Measurements from ENCODE around the gene IGFBPL1. TPM values are rescaled to one million over a fixed set of nuclear protein-coding genes. Genes with fewer than 3 reads are reported as not detected.

IGFBPL1 gene
- total RNA-seq, 4 donors from 2014 or later, result not detected

- Histone ChIP-seq H3K36me3 (peaks cover 17% of the 10 kb centered on the region), H3K4me1 (peaks cover 27% of the 10 kb centered on the region), H3K27ac (no peak within 1 kb of the TSS), H3K27me3 (no peaks in the 10 kb centered on the region), H3K4me3 (peak within 1 kb of the TSS; percentile 58), H3K9me3 (no peaks in the 10 kb centered on the region)
- no peak for TF ChIP-seq POLR2A (IDR thresholded peaks at IDR 0.05)
- no peak for TF ChIP-seq CTCF (IDR thresholded peaks at IDR 0.05)
- TF ChIP-seq POLR2AphosphoS5 (IDR thresholded peaks at IDR 0.05), result no peak
- no peak for TF ChIP-seq EP300 (IDR thresholded peaks at IDR 0.05)
- peak; percentile 86 to 87 for DNase-seq (ENCODE audit: low spot score in 2 of 2)
- 2% methylated on average over 36 of the region's 58 CpGs for WGBS
Measured at GRCh38 chr9:38392235-38393127, 31.8 kb downstream of the IGFBPL1 start, which contains the start of gene ALDH1B1. Gene ALDH1B1, plus strand, starts transcription at chr9:38392702. Its CDS starts 3,047 bp downstream, at chr9:38395749.

GRCh38 chr9:38391278-38392118 is 32.8 kb downstream of the IGFBPL1 start:
- WGBS, result 89% methylated on average over 17 of the region's 18 CpGs
- Histone ChIP-seq H3K9me3 (no peaks in the 10 kb centered on the region), H3K4me3 (no peak overlapping the region), H3K36me3 (peaks cover 10% of the 10 kb centered on the region), H3K27ac (no peak overlapping the region), H3K27me3 (no peaks in the 10 kb centered on the region), H3K4me1 (peaks cover 27% of the 10 kb centered on the region)
- TF ChIP-seq CTCF (IDR thresholded peaks at IDR 0.05), result no peak
- no peak for TF ChIP-seq POLR2A (IDR thresholded peaks at IDR 0.05)
- TF ChIP-seq POLR2AphosphoS5 (IDR thresholded peaks at IDR 0.05), result no peak
- TF ChIP-seq EP300 (IDR thresholded peaks at IDR 0.05), result no peak
- peak in 1 of 2 donors; percentile 44 for DNase-seq (ENCODE audit: low spot score in 2 of 2)

GRCh38 chr9:38390851-38391250 is 33.4 kb downstream of the IGFBPL1 start:
- Histone ChIP-seq H3K4me3 (no peak overlapping the region), H3K36me3 (peaks cover 4% of the 10 kb centered on the region), H3K27ac (no peak overlapping the region), H3K4me1 (peaks cover 27% of the 10 kb centered on the region), H3K9me3 (no peaks in the 10 kb centered on the region), H3K27me3 (no peaks in the 10 kb centered on the region)
- 62% methylated on average over 5 of the region's 5 CpGs for WGBS
- no peak for TF ChIP-seq EP300 (IDR thresholded peaks at IDR 0.05)
- TF ChIP-seq POLR2AphosphoS5 (IDR thresholded peaks at IDR 0.05), result no peak
- no peak for TF ChIP-seq POLR2A (IDR thresholded peaks at IDR 0.05)
- no peak for TF ChIP-seq CTCF (IDR thresholded peaks at IDR 0.05)
- no peak for DNase-seq (ENCODE audit: low spot score in 2 of 2)

- H3K27ac ChIP-seq, result no peak overlapping the region
- DNase-seq (ENCODE audit: low spot score in 2 of 2), result peak in 1 of 2 donors; percentile 5
- no peaks in the 10 kb centered on the region for H3K36me3 ChIP-seq
- no peaks in the 10 kb centered on the region for H3K9me3 ChIP-seq
- 89% methylated on average over 1 of the region's 1 CpG for WGBS
- no peak overlapping the region for H3K4me3 ChIP-seq
- no peak for TF ChIP-seq POLR2AphosphoS5 (IDR thresholded peaks at IDR 0.05)
- no peak for TF ChIP-seq CTCF (IDR thresholded peaks at IDR 0.05)
- TF ChIP-seq POLR2A (IDR thresholded peaks at IDR 0.05), result no peak
- TF ChIP-seq EP300 (IDR thresholded peaks at IDR 0.05), result no peak
- H3K4me1 ChIP-seq, result peaks cover 27% of the 10 kb centered on the region
- H3K27me3 ChIP-seq, result no peaks in the 10 kb centered on the region
Measured at GRCh38 chr9:38390442-38390841, 33.8 kb downstream of the IGFBPL1 start.

Data from suprapubic skin (tissue), 4 donors.